Loucy (cell line): ENCODE results near the gene ANP32B.

Experiments used
- H2AFZ ChIP-seq: fragments of 200-600 bp; sonication (generic); 2 replicates; pipeline ENCODE4 v1.6.0; 2016; ENCODE audit warnings: antibody characterized with exemption, mild to moderate bottlenecking, low read length, moderate library complexity
- H3F3A ChIP-seq: fragments of 200-600 bp; 2 replicates; pipeline ENCODE4 v1.6.0; 2016; ENCODE audit warnings: antibody characterized with exemption, low read depth, mild to moderate bottlenecking
- H3K27me3 ChIP-seq: fragments of 200-600 bp; sonication (generic); 2 replicates; pipeline ENCODE4 v1.6.1; 2014; ENCODE audit warnings: low read length, mild to moderate bottlenecking; ENCODE audit not compliant: insufficient read depth, poor library complexity, severe bottlenecking
- H3K36me3 ChIP-seq: fragments of 200-600 bp; sonication (generic); 2 replicates; pipeline ENCODE4 v1.6.1; 2016; ENCODE audit warnings: low read length; ENCODE audit not compliant: insufficient read depth
- H3K4me1 ChIP-seq: fragments of 200-600 bp; sonication (generic); 2 replicates; pipeline ENCODE4 v1.5.1; 2014; ENCODE audit warnings: low read length, mild to moderate bottlenecking; ENCODE audit not compliant: insufficient read depth, poor library complexity, severe bottlenecking
- H3K4me2 ChIP-seq: fragments of 200-600 bp; sonication (generic); 2 replicates; pipeline ENCODE4 v1.6.0; 2014; ENCODE audit warnings: antibody characterized with exemption, low read length, low read depth, mild to moderate bottlenecking; ENCODE audit not compliant: poor library complexity, severe bottlenecking
- H3K4me3 ChIP-seq: fragments of 200-600 bp; sonication (generic); 2 replicates; pipeline ENCODE4 v1.5.1; 2014; ENCODE audit warnings: low read length, mild to moderate bottlenecking, mixed read lengths; ENCODE audit not compliant: poor library complexity, severe bottlenecking
- H3K79me2 ChIP-seq: fragments of 200-600 bp; sonication (generic); 2 replicates; pipeline ENCODE4 v1.6.1; 2014; ENCODE audit warnings: low read length; ENCODE audit not compliant: insufficient read depth
- H3K9ac ChIP-seq: fragments of 200-600 bp; sonication (generic); 2 replicates; pipeline ENCODE4 v1.6.0; 2014; ENCODE audit warnings: mild to moderate bottlenecking, low read depth, low read length, moderate library complexity; ENCODE audit not compliant: poor library complexity, severe bottlenecking
- H3K9me2 ChIP-seq: fragments of 200-600 bp; sonication (generic); replicated peaks from 2 replicates; pipeline ENCODE4 v1.6.1; 2016; ENCODE audit warnings: low read depth, low read length, mixed read lengths
- H3K9me3 ChIP-seq: fragments of 200-600 bp; sonication (generic); 2 replicates; pipeline ENCODE4 v1.6.1; 2014; ENCODE audit warnings: mild to moderate bottlenecking, antibody characterized with exemption, low read length, low read depth; ENCODE audit not compliant: insufficient read depth
- H4K20me1 ChIP-seq: fragments of 200-600 bp; sonication (generic); 2 replicates; pipeline ENCODE4 v1.6.0; 2014; ENCODE audit warnings: antibody characterized with exemption, low read length, mild to moderate bottlenecking; ENCODE audit not compliant: insufficient read depth, poor library complexity, severe bottlenecking
- EZH2phosphoT487 ChIP-seq: fragments of 200-600 bp; IDR thresholded peaks from 2 replicates; pipeline ENCODE4 v1.6.1; 2018; ENCODE audit warnings: antibody characterized with exemption, mild to moderate bottlenecking, moderate library complexity, borderline replicate concordance
- TF ChIP-seq, protein P1 (sequence below): fragments of 200-600 bp; sonication (generic); conservative IDR thresholded peaks from 2 replicates; pipeline ENCODE4 v1.5.1; 2014; ENCODE audit warnings: mild to moderate bottlenecking, antibody characterized with exemption, low read length

The ANP32B gene

DNA sequence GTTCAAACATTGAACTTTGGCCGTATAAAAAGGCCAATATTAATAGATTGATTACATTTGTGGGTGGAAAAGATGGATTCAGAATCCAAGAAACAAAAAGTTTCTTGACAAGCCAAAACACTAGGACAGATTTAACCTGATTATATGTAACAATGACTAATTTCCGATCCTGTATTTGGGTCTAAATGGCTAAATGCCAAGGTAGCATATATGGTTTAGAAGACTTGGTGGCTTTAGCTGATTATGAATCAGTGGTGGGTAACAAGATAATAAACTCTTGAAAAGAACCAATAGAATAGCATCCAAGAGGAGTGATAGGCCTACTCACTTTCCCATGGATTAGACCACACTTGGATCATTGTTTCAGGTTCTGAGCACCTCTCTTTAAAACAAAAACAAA lies 21.8 kb upstream of the ANP32B start:
- H3K36me3 ChIP-seq, result no peaks in the 10 kb centered on the region
- no peak overlapping the region for H3K4me2 ChIP-seq
- H3K4me3 ChIP-seq, result no peak overlapping the region
- TF ChIP-seq EZH2phosphoT487, result no peak
- TF ChIP-seq, protein P1, sequence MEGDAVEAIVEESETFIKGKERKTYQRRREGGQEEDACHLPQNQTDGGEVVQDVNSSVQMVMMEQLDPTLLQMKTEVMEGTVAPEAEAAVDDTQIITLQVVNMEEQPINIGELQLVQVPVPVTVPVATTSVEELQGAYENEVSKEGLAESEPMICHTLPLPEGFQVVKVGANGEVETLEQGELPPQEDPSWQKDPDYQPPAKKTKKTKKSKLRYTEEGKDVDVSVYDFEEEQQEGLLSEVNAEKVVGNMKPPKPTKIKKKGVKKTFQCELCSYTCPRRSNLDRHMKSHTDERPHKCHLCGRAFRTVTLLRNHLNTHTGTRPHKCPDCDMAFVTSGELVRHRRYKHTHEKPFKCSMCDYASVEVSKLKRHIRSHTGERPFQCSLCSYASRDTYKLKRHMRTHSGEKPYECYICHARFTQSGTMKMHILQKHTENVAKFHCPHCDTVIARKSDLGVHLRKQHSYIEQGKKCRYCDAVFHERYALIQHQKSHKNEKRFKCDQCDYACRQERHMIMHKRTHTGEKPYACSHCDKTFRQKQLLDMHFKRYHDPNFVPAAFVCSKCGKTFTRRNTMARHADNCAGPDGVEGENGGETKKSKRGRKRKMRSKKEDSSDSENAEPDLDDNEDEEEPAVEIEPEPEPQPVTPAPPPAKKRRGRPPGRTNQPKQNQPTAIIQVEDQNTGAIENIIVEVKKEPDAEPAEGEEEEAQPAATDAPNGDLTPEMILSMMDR, result no peak
- no peaks in the 10 kb centered on the region for H3K79me2 ChIP-seq
- H3K9me3 ChIP-seq, result no peaks in the 10 kb centered on the region
- H3K4me1 ChIP-seq, result peaks cover 23% of the 10 kb centered on the region
- H3K9ac ChIP-seq, result no peak overlapping the region
- no peak overlapping the region for H2AFZ ChIP-seq
- H3K9me2 ChIP-seq, result no peaks in the 10 kb centered on the region
- H3K27me3 ChIP-seq, result no peaks in the 10 kb centered on the region
- no peaks in the 10 kb centered on the region for H4K20me1 ChIP-seq
- H3F3A ChIP-seq, result no peaks in the 10 kb centered on the region

DNA sequence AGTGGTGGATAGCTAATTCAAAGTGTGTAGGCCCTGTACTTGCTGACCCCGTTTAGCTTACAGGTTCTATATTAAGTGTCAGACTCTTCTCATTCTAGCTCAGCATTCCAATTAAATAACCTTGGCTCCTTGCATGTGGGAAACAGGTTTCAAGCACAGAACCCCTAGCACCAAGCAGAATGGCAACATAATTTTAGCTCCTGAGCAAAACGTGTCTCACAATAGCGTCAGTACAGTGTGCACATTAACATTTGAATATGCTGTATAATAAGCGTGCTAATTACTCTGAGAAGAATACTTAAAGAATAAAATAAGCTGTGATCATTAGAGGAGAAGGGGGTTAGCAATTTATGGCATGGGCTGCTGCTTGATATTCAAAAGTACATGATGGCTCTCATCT lies 21.0 kb upstream of the ANP32B start:
- Histone ChIP-seq H3K27me3 (no peaks in the 10 kb centered on the region), H3K9me3 (no peaks in the 10 kb centered on the region)

DNA sequence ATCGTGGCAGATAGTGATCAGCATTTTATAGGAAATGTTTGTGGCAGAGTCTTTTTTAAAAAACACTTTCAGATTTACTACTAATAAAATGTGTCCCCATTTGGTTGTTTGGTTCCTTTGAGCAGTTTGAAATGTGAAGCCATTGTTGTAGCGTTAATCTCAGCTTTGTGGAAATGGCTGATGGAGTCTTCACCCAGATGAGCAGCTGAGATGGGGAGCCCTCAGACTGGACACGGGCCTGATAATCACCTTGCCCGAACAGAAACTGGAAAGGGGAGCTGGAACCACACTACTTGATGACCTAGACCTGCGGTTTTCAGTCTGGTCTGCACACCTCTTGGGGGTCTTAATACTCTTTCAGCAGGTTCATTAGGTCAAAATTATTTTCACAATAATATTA lies 20.6 kb upstream of the ANP32B start:
- Histone ChIP-seq H4K20me1 (no peaks in the 10 kb centered on the region), H3K4me2 (no peak overlapping the region), H3K9me3 (no peaks in the 10 kb centered on the region), H3K9me2 (no peaks in the 10 kb centered on the region), H3F3A (no peaks in the 10 kb centered on the region), H2AFZ (no peak overlapping the region), H3K79me2 (no peaks in the 10 kb centered on the region), H3K4me3 (no peak overlapping the region), H3K36me3 (no peaks in the 10 kb centered on the region), H3K4me1 (peaks cover 23% of the 10 kb centered on the region), H3K9ac (no peak overlapping the region), H3K27me3 (no peaks in the 10 kb centered on the region)
- TF ChIP-seq EZH2phosphoT487, result no peak
- TF ChIP-seq, protein P1, result no peak

More for the DNA sequence above, 21.0 kb upstream of the ANP32B start:
- Histone ChIP-seq H3K9ac (no peak overlapping the region), H4K20me1 (no peaks in the 10 kb centered on the region), H3F3A (no peaks in the 10 kb centered on the region), H3K4me3 (no peak overlapping the region), H3K4me2 (no peak overlapping the region), H3K36me3 (no peaks in the 10 kb centered on the region), H3K4me1 (peaks cover 23% of the 10 kb centered on the region), H2AFZ (no peak overlapping the region), H3K79me2 (no peaks in the 10 kb centered on the region), H3K9me2 (no peaks in the 10 kb centered on the region)
- TF ChIP-seq, protein P1, result no peak
- TF ChIP-seq EZH2phosphoT487, result no peak
